A673 (cell line): ENCODE measurements around the gene BLOC1S5.

ENCODE experiments used
- CTCF ChIP-seq: fragments of 300-800, 200-600 bp; sonication (generic); conservative IDR thresholded peaks from 2 replicates; pipeline ENCODE4 v1.5.1; 2017; ENCODE audit warnings: low read depth, mild to moderate bottlenecking, antibody characterized with exemption, low read length, moderate library complexity, mixed read lengths
- EZH2 ChIP-seq: fragments of 200-600 bp; sonication (generic); IDR thresholded peaks from 2 replicates; pipeline ENCODE4 v1.6.1; 2017; ENCODE audit warnings: borderline replicate concordance, low read depth, mild to moderate bottlenecking, mixed read lengths, antibody characterized with exemption, low read length; ENCODE audit not compliant: poor library complexity, severe bottlenecking

GRCh38 chr6:8110117-8110721 lies 46.0 kb upstream of the BLOC1S5 start:
- TF ChIP-seq EZH2, result no peak
- no peak for TF ChIP-seq CTCF
